IMR-90 (cell line): ENCODE measurements around the gene POU2AF1. TPM values are rescaled to one million over a fixed set of nuclear protein-coding genes. Genes with fewer than 3 reads are reported as not detected.

Experiments used
- ATAC-seq: fragments of 200-7000 bp; cut with Tn5 transposase; 2 replicates; pipeline ENCODE4 v1.9.1; 2020; ENCODE audit warnings: low read depth, mild to moderate bottlenecking, moderate library complexity
- BruUV-seq: library from RNA; stranded (reverse); fragments of 400-500 nt; replicated peaks from 2 replicates; lab custom pipeline; 2021; lab: Mats Ljungman, UMichigan
- CTCF ChIA-PET: fragments of 300-600 bp; formaldehyde crosslinking; extraction: SDS; loops from one replicate; lab custom pipeline; 2021; ENCODE audit warnings: antibody characterized with exemption; lab: Yijun Ruan, JAX
- POLR2A ChIA-PET: fragments of 300-600 bp; sonication (Branson Sonifier 250); formaldehyde crosslinking; loops from one replicate; lab custom pipeline; 2022; ENCODE audit warnings: antibody characterized with exemption; ENCODE audit not compliant: unreplicated experiment; lab: Charles Lee
- DNase-seq: peaks from one replicate; pipeline ENCODE4 v3.0.0; 2013
- H2AFZ ChIP-seq: replicated peaks from 2 replicates; pipeline ENCODE3; 2013; ENCODE audit warnings: low read length, mild to moderate bottlenecking; ENCODE audit not compliant: poor library complexity
- H2AK5ac ChIP-seq: 2 replicates; pipeline ENCODE4 v1.6.1; 2013; ENCODE audit warnings: low read depth, low read length, inconsistent platforms
- H2AK9ac ChIP-seq: replicated peaks from 2 replicates; pipeline ENCODE3; 2013; ENCODE audit warnings: mild to moderate bottlenecking, low read depth, low read length, moderate library complexity; ENCODE audit not compliant: poor library complexity
- H2BK120ac ChIP-seq: 2 replicates; pipeline ENCODE4 v1.6.1; 2013; ENCODE audit warnings: low read depth, low read length, inconsistent platforms
- H2BK15ac ChIP-seq: 3 replicates; pipeline ENCODE4 v1.6.1; 2013; ENCODE audit warnings: low read depth, low read length, inconsistent platforms
- H2BK20ac ChIP-seq: 2 replicates; pipeline ENCODE4 v1.6.1; 2013; ENCODE audit warnings: low read depth, mild to moderate bottlenecking, inconsistent platforms, low read length, moderate library complexity
- H2BK5ac ChIP-seq: 2 replicates; pipeline ENCODE4 v1.6.1; 2013; ENCODE audit warnings: mild to moderate bottlenecking, low read depth, low read length, inconsistent platforms; ENCODE audit not compliant: poor library complexity, severe bottlenecking
- H3K14ac ChIP-seq: replicated peaks from 2 replicates; pipeline ENCODE4 v1.6.1; 2013; ENCODE audit warnings: low read depth, low read length, inconsistent platforms
- H3K18ac ChIP-seq: 2 replicates; pipeline ENCODE4 v1.6.1; 2013; ENCODE audit warnings: low read depth, low read length, control low read depth
- H3K23ac ChIP-seq: 2 replicates; pipeline ENCODE4 v1.6.1; 2013; ENCODE audit warnings: low read depth, low read length, inconsistent platforms
- H3K27ac ChIP-seq: 2 replicates; pipeline ENCODE4 v1.5.1; 2013; ENCODE audit warnings: mild to moderate bottlenecking, control low read depth, low read length; ENCODE audit not compliant: insufficient read depth
- H3K27me3 ChIP-seq: 2 replicates; pipeline ENCODE4 v1.6.1; 2013; ENCODE audit warnings: low read length; ENCODE audit not compliant: control insufficient read depth, insufficient read depth
- H3K36me3 ChIP-seq: 2 replicates; pipeline ENCODE4 v1.6.1; 2013; ENCODE audit warnings: low read length, mixed read lengths; ENCODE audit not compliant: control insufficient read depth, insufficient read depth
- H3K4ac ChIP-seq: 2 replicates; pipeline ENCODE4 v1.6.1; 2013; ENCODE audit warnings: low read depth, low read length, inconsistent platforms
- H3K4me1 ChIP-seq: 2 replicates; pipeline ENCODE4 v1.6.1; 2013; ENCODE audit warnings: low read length, mixed read lengths; ENCODE audit not compliant: control insufficient read depth, insufficient read depth
- H3K4me2 ChIP-seq: 2 replicates; pipeline ENCODE4 v1.6.1; 2013; ENCODE audit warnings: low read depth, mild to moderate bottlenecking, control low read depth, low read length, moderate library complexity
- H3K4me3 ChIP-seq: 2 replicates; pipeline ENCODE4 v1.5.1; 2013; ENCODE audit warnings: low read depth, mild to moderate bottlenecking, control low read depth, low read length, moderate library complexity; ENCODE audit not compliant: insufficient read depth
- H3K56ac ChIP-seq: 2 replicates; pipeline ENCODE4 v1.6.1; 2013; ENCODE audit warnings: low read length, inconsistent platforms; ENCODE audit not compliant: insufficient read depth; ENCODE audit errors: extremely low read depth
- H3K79me1 ChIP-seq, 2 experiments: 2 replicates each; pipeline ENCODE4 v1.6.1; 2013; ENCODE audit warnings: low read length in 2 of 2, inconsistent platforms in 1 of 2, low read depth in 1 of 2
- H3K9ac ChIP-seq: 2 replicates; pipeline ENCODE4 v1.6.1; 2013; ENCODE audit warnings: low read depth, low read length, control low read depth
- H3K9me1 ChIP-seq: 2 replicates; pipeline ENCODE4 v1.6.1; 2013; ENCODE audit warnings: low read length, inconsistent platforms; ENCODE audit not compliant: insufficient read depth
- H3K9me3 ChIP-seq: 2 replicates; pipeline ENCODE4 v1.6.1; 2013; ENCODE audit warnings: low read length; ENCODE audit not compliant: control insufficient read depth, insufficient read depth
- H4K20me1 ChIP-seq: 2 replicates; pipeline ENCODE4 v1.6.1; 2013; ENCODE audit warnings: low read length, inconsistent platforms; ENCODE audit not compliant: insufficient read depth
- H4K5ac ChIP-seq: 2 replicates; pipeline ENCODE4 v1.6.1; 2013; ENCODE audit warnings: mild to moderate bottlenecking, low read depth, low read length, control low read depth
- H4K8ac ChIP-seq, 2 experiments: 2 replicates each; pipeline ENCODE4 v1.6.1; 2013; ENCODE audit warnings: low read depth in 2 of 2, low read length in 2 of 2, control low read depth in 1 of 2, inconsistent platforms in 1 of 2
- H4K91ac ChIP-seq: 2 replicates; pipeline ENCODE4 v1.6.1; 2013; ENCODE audit warnings: low read depth, low read length, inconsistent platforms; ENCODE audit not compliant: insufficient read depth
- MAFK ChIP-seq: IDR thresholded peaks from 2 replicates; pipeline ENCODE4 v1.6.1; 2012; ENCODE audit warnings: low read depth, low read length, improper control_type of control experiment
- MXI1 ChIP-seq: IDR thresholded peaks from 2 replicates; pipeline ENCODE4 v1.6.1; 2012; ENCODE audit warnings: low read depth, mild to moderate bottlenecking, low read length, moderate library complexity, borderline replicate concordance
- RCOR1 ChIP-seq: IDR thresholded peaks from 2 replicates; pipeline ENCODE4 v1.6.1; 2012; ENCODE audit warnings: mild to moderate bottlenecking, low read length, improper control_type of control experiment; ENCODE audit not compliant: insufficient replicate concordance
- RFX5 ChIP-seq: IDR thresholded peaks from 2 replicates; pipeline ENCODE4 v1.8.0; 2012; ENCODE audit warnings: low read depth, mild to moderate bottlenecking, low read length, moderate library complexity
- WGBS, 2 experiments: methylation state at CpG; one replicate each; pipeline versions ENCODE4 v1.1.5 to v1.1.7; 2013; ENCODE audit warnings: missing lambda C conversion rate in 2 of 2; ENCODE audit not compliant: insufficient read length in 1 of 2; ENCODE audit errors: extremely low coverage in 2 of 2; 5-methylcytosine and 5-hydroxymethylcytosine counted together
- dilution Hi-C: fragments of 300-500 bp; cut with HindIII; formaldehyde crosslinking; loops from one replicate; pipeline ENCODE4 v1.14.3; 2018; ENCODE audit warnings: low sequenced_read_pairs; ENCODE audit not compliant: unreplicated experiment
- in situ Hi-C: fragments of 300-500 bp; cut with MboI; formaldehyde crosslinking; loops from 3 replicates; pipeline ENCODE4 v1.14.3; 2019; ENCODE audit warnings: low sequenced_read_pairs, inconsistent platforms, mixed read lengths
- intact Hi-C: fragments of 100-400 bp; cut with micrococcal nuclease; formaldehyde crosslinking; loops from 2 replicates; pipeline ENCODE4 v1.10.0; 2022
- polyA plus RNA-seq, 3 experiments: library from polyadenylated mRNA; depleted of rRNA; stranded (reverse); fragments of >200 nt; gene quantifications; 2 replicates each; pipeline ENCODE4 v1.2.3, GENCODE V29; 2012; ENCODE audit warnings: low replicate concordance in 1 of 3
- total RNA-seq: library from RNA; depleted of rRNA; stranded (reverse); fragments of >200 nt; gene quantifications from 2 replicates; pipeline ENCODE4 v1.2.3, GENCODE V29; 2012
- TF ChIP-seq, protein P1 (sequence below): conservative IDR thresholded peaks from 2 replicates; pipeline ENCODE4 v1.5.1; 2012; ENCODE audit warnings: mild to moderate bottlenecking, low read depth, low read length, improper control_type of control experiment
- TF ChIP-seq, protein P2 (sequence below): fragments of 150-350 bp; IDR thresholded peaks from 2 replicates; pipeline ENCODE4 v1.6.1; 2017; ENCODE audit warnings: mild to moderate bottlenecking, antibody characterized with exemption, low read length, low read depth
- TF ChIP-seq, protein P3 (sequence below): fragments of 150-350 bp; IDR thresholded peaks from 2 replicates; pipeline ENCODE4 v1.6.1; 2016; ENCODE audit warnings: low read depth, mild to moderate bottlenecking, low read length, moderate library complexity, borderline replicate concordance

Gene POU2AF1
- total and polyA plus RNA-seq, 2 of the 4 experiments (the other 2 are of a cell fraction) = not detected

DNA sequence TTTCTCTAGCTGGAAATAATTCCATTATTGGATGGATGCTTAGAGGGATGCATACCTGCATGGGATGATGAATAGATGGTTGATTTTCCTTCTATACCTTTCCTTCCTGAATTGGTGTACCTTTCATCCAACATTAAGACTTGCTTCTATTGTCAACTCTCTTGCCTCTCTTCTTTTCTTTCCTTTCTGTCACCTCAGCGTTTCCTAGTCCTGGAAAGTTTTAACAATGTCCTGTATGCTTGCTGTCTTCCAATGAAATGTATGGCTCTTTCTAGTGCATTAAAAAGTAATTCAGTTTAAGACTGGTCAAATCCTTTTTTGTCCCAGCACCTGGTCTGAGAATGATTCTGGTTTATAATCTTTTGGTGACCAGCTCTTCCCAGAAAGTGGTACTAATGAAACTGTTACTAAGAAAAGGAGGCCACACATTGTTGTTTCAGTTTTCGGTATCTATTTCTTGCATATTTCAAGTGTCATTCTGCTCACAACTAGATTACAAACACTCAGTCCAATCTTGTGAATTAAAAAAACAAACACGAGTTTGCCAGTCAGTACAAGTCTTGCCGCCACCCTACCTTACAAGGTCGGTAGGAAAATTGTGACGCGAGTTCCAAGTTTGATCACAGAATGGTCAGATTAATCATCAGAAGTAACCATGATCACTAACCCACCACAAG, 8.0 kb downstream of the POU2AF1 start:
- Histone ChIP-seq H4K5ac (no peak overlapping the region), H2BK20ac (no peak overlapping the region), H2AK5ac (no peak overlapping the region), H3K4me2 (no peak overlapping the region), H3K14ac (no peak overlapping the region), H3K23ac (no peak overlapping the region), H3K36me3 (no peaks in the 10 kb centered on the region), H4K8ac (no peak overlapping the region), H3K56ac (no peak overlapping the region), H3K9ac (no peak overlapping the region), H2BK5ac (no peak overlapping the region), H3K4me3 (no peak overlapping the region), H2AK9ac (no peak overlapping the region), H3K79me1 (no peaks in the 10 kb centered on the region), H4K20me1 (no peaks in the 10 kb centered on the region), H2BK15ac (no peak overlapping the region), H3K18ac (no peak overlapping the region), H4K91ac (no peak overlapping the region), H2AFZ (no peak overlapping the region), H3K9me1 (no peaks in the 10 kb centered on the region), H2BK120ac (no peak overlapping the region), H3K9me3 (no peaks in the 10 kb centered on the region; the same call in 1 of the 2 replicates), H3K27ac (no peak overlapping the region), H3K27me3 (peaks cover 49% of the 10 kb centered on the region), H3K4ac (no peak overlapping the region), H3K4me1 (no peaks in the 10 kb centered on the region)
- TF ChIP-seq, protein P1, sequence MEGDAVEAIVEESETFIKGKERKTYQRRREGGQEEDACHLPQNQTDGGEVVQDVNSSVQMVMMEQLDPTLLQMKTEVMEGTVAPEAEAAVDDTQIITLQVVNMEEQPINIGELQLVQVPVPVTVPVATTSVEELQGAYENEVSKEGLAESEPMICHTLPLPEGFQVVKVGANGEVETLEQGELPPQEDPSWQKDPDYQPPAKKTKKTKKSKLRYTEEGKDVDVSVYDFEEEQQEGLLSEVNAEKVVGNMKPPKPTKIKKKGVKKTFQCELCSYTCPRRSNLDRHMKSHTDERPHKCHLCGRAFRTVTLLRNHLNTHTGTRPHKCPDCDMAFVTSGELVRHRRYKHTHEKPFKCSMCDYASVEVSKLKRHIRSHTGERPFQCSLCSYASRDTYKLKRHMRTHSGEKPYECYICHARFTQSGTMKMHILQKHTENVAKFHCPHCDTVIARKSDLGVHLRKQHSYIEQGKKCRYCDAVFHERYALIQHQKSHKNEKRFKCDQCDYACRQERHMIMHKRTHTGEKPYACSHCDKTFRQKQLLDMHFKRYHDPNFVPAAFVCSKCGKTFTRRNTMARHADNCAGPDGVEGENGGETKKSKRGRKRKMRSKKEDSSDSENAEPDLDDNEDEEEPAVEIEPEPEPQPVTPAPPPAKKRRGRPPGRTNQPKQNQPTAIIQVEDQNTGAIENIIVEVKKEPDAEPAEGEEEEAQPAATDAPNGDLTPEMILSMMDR = no peak
- TF ChIP-seq MXI1 (no peak), MAFK (peak; percentile 76), RCOR1 (no peak), RFX5 (no peak)
- TF ChIP-seq, protein P2, sequence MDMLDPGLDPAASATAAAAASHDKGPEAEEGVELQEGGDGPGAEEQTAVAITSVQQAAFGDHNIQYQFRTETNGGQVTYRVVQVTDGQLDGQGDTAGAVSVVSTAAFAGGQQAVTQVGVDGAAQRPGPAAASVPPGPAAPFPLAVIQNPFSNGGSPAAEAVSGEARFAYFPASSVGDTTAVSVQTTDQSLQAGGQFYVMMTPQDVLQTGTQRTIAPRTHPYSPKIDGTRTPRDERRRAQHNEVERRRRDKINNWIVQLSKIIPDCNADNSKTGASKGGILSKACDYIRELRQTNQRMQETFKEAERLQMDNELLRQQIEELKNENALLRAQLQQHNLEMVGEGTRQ = no peak
- TF ChIP-seq, protein P3, sequence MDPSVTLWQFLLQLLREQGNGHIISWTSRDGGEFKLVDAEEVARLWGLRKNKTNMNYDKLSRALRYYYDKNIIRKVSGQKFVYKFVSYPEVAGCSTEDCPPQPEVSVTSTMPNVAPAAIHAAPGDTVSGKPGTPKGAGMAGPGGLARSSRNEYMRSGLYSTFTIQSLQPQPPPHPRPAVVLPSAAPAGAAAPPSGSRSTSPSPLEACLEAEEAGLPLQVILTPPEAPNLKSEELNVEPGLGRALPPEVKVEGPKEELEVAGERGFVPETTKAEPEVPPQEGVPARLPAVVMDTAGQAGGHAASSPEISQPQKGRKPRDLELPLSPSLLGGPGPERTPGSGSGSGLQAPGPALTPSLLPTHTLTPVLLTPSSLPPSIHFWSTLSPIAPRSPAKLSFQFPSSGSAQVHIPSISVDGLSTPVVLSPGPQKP = no peak
- ATAC-seq (no peak), DNase-seq (no peak)
- intact Hi-C loops = no loop called here
- POLR2A ChIA-PET = no interaction called here
- BruUV-seq = no TSS peak
- 40% methylated on average over 1 of the region's 7 CpGs; no CpG with 5 or more reads in 1 of the 2 experiments for WGBS, 2 experiments
- in situ Hi-C loops = no loop called here
- CTCF ChIA-PET = no interaction called here
- dilution Hi-C loops = no loop called here
